DOHH2 (cell line): Measurements from ENCODE around the gene SCAF1.

Experiments used
- CTCF ChIP-seq: fragments of 200-600 bp; sonication (generic); IDR thresholded peaks from one replicate; pipeline ENCODE4 v1.5.1; 2014; ENCODE audit warnings: antibody characterized with exemption, mild to moderate bottlenecking, low read depth, low read length; ENCODE audit not compliant: poor library complexity, severe bottlenecking
- EZH2phosphoT487 ChIP-seq: fragments of 200-600 bp; sonication (generic); IDR thresholded peaks from 2 replicates; pipeline ENCODE4 v1.6.1; 2017; ENCODE audit warnings: borderline replicate concordance, mild to moderate bottlenecking, antibody characterized with exemption, low read length, moderate library complexity, mixed read lengths

- TF ChIP-seq CTCF = no peak
- TF ChIP-seq EZH2phosphoT487 = no peak
These were observed 16.8 kb downstream of the SCAF1 start for GRCh38 chr19:49658566-49659442.
